Keratinocyte (primary cell): Measurements from ENCODE around the gene AIG1. TPM values are rescaled to one million over a fixed set of nuclear protein-coding genes. Genes with fewer than 3 reads are reported as not detected.

Experiments
- DNase-seq: peaks from one replicate; pipeline ENCODE4 v3.0.0-alpha.2; 2011; ENCODE audit warnings: low read depth, missing footprints, low spot score
- FAIRE-seq: peaks from 2 replicates; lab custom pipeline; 2011; peaks lifted over from hg19 to GRCh38; lab: Jason Lieb, UNC
- H2AFZ ChIP-seq: 2 replicates; pipeline ENCODE4 v1.6.0; 2012; ENCODE audit warnings: low read length, control low read depth, inconsistent platforms; ENCODE audit not compliant: control insufficient read depth
- H3K27ac ChIP-seq: 2 replicates; pipeline ENCODE4 v1.5.1; 2011; ENCODE audit warnings: low read length; ENCODE audit not compliant: control insufficient read depth, insufficient read depth
- H3K27me3 ChIP-seq: 3 replicates; pipeline ENCODE4 v1.6.0; 2011; ENCODE audit warnings: low read length; ENCODE audit not compliant: control insufficient read depth, insufficient read depth; ENCODE audit errors: extremely low read depth
- H3K36me3 ChIP-seq, 2 experiments: 2 replicates in 1 of 2; 3 replicates in 1 of 2; pipeline ENCODE4 v1.5.1; 2011; ENCODE audit warnings: low read length in 2 of 2, mild to moderate bottlenecking in 1 of 2; ENCODE audit not compliant: control insufficient read depth in 2 of 2, insufficient read depth in 2 of 2; ENCODE audit errors: extremely low read depth in 1 of 2
- H3K4me1 ChIP-seq: 3 replicates; pipeline ENCODE4 v1.5.1; 2011; ENCODE audit warnings: low read length; ENCODE audit not compliant: control insufficient read depth, insufficient read depth; ENCODE audit errors: extremely low read depth
- H3K4me2 ChIP-seq: 3 replicates; pipeline ENCODE4 v1.6.0; 2011; ENCODE audit warnings: low read depth, low read length; ENCODE audit not compliant: control insufficient read depth, insufficient read depth; ENCODE audit errors: extremely low read depth
- H3K4me3 ChIP-seq, 3 experiments: fragments of 200-600 bp in 1 of 3; sonication (generic) in 1 of 3; 2 replicates in 2 of 3; 3 replicates in 1 of 3; pipeline ENCODE4 v1.5.1; 2011 to 2016; ENCODE audit warnings: low read length in 3 of 3, mild to moderate bottlenecking in 3 of 3, control low read depth in 2 of 3, inconsistent platforms in 1 of 3, low read depth in 1 of 3, mixed read lengths in 1 of 3, mixed run types in 1 of 3, moderate library complexity in 1 of 3; ENCODE audit not compliant: control insufficient read depth in 2 of 3, insufficient read depth in 2 of 3; ENCODE audit errors: extremely low read depth in 1 of 3
- H3K79me2 ChIP-seq: 2 replicates; pipeline ENCODE4 v1.6.0; 2012; ENCODE audit warnings: low read length; ENCODE audit not compliant: control insufficient read depth, insufficient read depth
- H3K9ac ChIP-seq: 3 replicates; pipeline ENCODE4 v1.6.0; 2011; ENCODE audit warnings: low read length; ENCODE audit not compliant: control insufficient read depth, insufficient read depth; ENCODE audit errors: extremely low read depth
- H3K9me1 ChIP-seq: 3 replicates; pipeline ENCODE4 v1.6.0; 2011; ENCODE audit warnings: low read length; ENCODE audit not compliant: control insufficient read depth, insufficient read depth; ENCODE audit errors: extremely low read depth
- H3K9me3 ChIP-seq: 2 replicates; pipeline ENCODE4 v1.5.1; 2012; ENCODE audit warnings: low read depth, low read length; ENCODE audit not compliant: control insufficient read depth
- H4K20me1 ChIP-seq: 3 replicates; pipeline ENCODE4 v1.6.0; 2011; ENCODE audit warnings: low read length; ENCODE audit not compliant: control insufficient read depth, insufficient read depth; ENCODE audit errors: extremely low read depth
- CTCF ChIP-seq, 3 experiments: IDR thresholded peaks in 1 of 3; conservative IDR thresholded peaks in 1 of 3; optimal IDR thresholded peaks in 1 of 3; 2 replicates in 2 of 3; 3 replicates in 1 of 3; pipeline versions ENCODE3 to v1.5.1; 2011; ENCODE audit warnings: low read length in 3 of 3, mild to moderate bottlenecking in 3 of 3, moderate library complexity in 2 of 3, control low read depth in 1 of 3, inconsistent platforms in 1 of 3; ENCODE audit not compliant: insufficient read depth in 2 of 3; ENCODE audit errors: extremely low read depth in 1 of 3
- EZH2 ChIP-seq: IDR thresholded peaks from one replicate; pipeline ENCODE4 v1.6.1; 2012; ENCODE audit warnings: inconsistent platforms, mild to moderate bottlenecking, low read length, moderate library complexity
- dilution Hi-C: fragments of 300-500 bp; cut with MboI; formaldehyde crosslinking; loops from one replicate; pipeline ENCODE4 v1.7.0; 2020; ENCODE audit warnings: low sequenced_read_pairs; ENCODE audit not compliant: extremely low pct_ligation_motif_present
- polyA plus RNA-seq, 5 experiments: library from polyadenylated mRNA; depleted of rRNA in 3 of 5; stranded (reverse) in 3 of 5; stranded (forward) in 1 of 5; unstranded in 1 of 5; fragments of >200 nt; gene quantifications; 1 replicate in 1 of 5; 2 replicates in 3 of 5; 3 replicates in 1 of 5; pipeline versions ENCODE4 v1.2.1 to v1.2.3, GENCODE V29; 2011 to 2012; ENCODE audit warnings: missing spikeins in 2 of 5, low read depth in 1 of 5, low replicate concordance in 1 of 5

AIG1 gene
- polyA plus RNA-seq, 1 donor (not counting 4 experiments of a cell fraction or from before 2014, with no cell fraction given): 77.1 TPM

GRCh38 chr6:143252961-143253360, 192.3 kb downstream of the AIG1 start:
- no peak overlapping the region for H3K4me2 ChIP-seq
- dilution Hi-C loops: no loop called here
- H3K79me2 ChIP-seq: no peaks in the 10 kb centered on the region
- TF ChIP-seq EZH2 (no peak), CTCF (optimal IDR thresholded peaks at IDR 0.05 in 1 of 3, IDR thresholded peaks at IDR 0.05 in 1 of 3, conservative IDR thresholded peaks at IDR 0.05 in 1 of 3; ENCODE audit: extremely low read depth in 1 of 3, insufficient read depth in 2 of 3, low read length in 3 of 3) (no peak)
- DNase-seq (no peak), FAIRE-seq (no peak)
- no peaks in the 10 kb centered on the region for H3K9me3 ChIP-seq
- no peaks in the 10 kb centered on the region for H3K27me3 ChIP-seq
- no peaks in the 10 kb centered on the region for H3K9me1 ChIP-seq
- no peak overlapping the region for H2AFZ ChIP-seq
- no peaks in the 10 kb centered on the region for H3K36me3 ChIP-seq
- no peaks in the 10 kb centered on the region for H4K20me1 ChIP-seq
- H3K4me3 ChIP-seq: no peak overlapping the region
- no peak overlapping the region for H3K9ac ChIP-seq
- no peak overlapping the region for H3K27ac ChIP-seq
- no peaks in the 10 kb centered on the region for H3K4me1 ChIP-seq

GRCh38 chr6:143253586-143253985, 192.9 kb downstream of the AIG1 start:
- Histone ChIP-seq H2AFZ (no peak overlapping the region), H3K27me3 (no peaks in the 10 kb centered on the region), H3K9ac (no peak overlapping the region), H4K20me1 (no peaks in the 10 kb centered on the region), H3K36me3 (no peaks in the 10 kb centered on the region), H3K79me2 (no peaks in the 10 kb centered on the region), H3K9me3 (no peaks in the 10 kb centered on the region), H3K9me1 (no peaks in the 10 kb centered on the region), H3K27ac (no peak overlapping the region), H3K4me1 (no peaks in the 10 kb centered on the region), H3K4me2 (no peak overlapping the region), H3K4me3 (no peak overlapping the region)
- dilution Hi-C loops: no loop called here
- DNase-seq: no peak
- no peak for FAIRE-seq
- no peak for TF ChIP-seq EZH2
- TF ChIP-seq CTCF (optimal IDR thresholded peaks at IDR 0.05 in 1 of 3, IDR thresholded peaks at IDR 0.05 in 1 of 3, conservative IDR thresholded peaks at IDR 0.05 in 1 of 3; ENCODE audit: extremely low read depth in 1 of 3, insufficient read depth in 2 of 3, low read length in 3 of 3): no peak
